Activated naive CD4-positive, alpha-beta T cell treated with Interleukin-2 at 50 U/mL for 16 hours (primary cell): ENCODE measurements around the gene PDE10A.
"Not testable (repeated sequence)": the region's sequence is repeated elsewhere in the genome, so short reads cannot be mapped to it uniquely, and the experiment has no call there.

Experiments used
- DNase-seq: peaks from one replicate; pipeline ENCODE4 v3.0.0-alpha.2; 2020

PDE10A gene

DNA sequence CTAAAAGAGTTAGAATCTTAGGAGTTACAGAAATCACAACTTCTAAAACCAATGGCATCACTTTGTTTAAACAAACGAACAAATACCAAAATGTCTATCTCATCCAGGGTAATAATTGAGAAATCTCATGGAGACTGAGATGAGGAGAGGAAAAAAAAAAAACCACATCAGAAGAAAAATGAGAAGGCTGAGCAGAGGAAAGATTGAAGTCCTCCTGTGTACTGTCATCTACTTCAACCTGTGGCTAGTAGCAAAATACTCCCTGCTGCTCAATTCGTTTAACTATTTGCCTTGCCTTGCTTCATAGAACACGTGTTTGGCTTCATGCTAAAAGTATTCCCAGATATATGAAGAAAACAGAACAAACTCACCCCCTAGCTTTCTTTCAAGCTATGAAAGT, 143.7 kb downstream of the PDE10A start:
- DNase-seq: no peak

DNA sequence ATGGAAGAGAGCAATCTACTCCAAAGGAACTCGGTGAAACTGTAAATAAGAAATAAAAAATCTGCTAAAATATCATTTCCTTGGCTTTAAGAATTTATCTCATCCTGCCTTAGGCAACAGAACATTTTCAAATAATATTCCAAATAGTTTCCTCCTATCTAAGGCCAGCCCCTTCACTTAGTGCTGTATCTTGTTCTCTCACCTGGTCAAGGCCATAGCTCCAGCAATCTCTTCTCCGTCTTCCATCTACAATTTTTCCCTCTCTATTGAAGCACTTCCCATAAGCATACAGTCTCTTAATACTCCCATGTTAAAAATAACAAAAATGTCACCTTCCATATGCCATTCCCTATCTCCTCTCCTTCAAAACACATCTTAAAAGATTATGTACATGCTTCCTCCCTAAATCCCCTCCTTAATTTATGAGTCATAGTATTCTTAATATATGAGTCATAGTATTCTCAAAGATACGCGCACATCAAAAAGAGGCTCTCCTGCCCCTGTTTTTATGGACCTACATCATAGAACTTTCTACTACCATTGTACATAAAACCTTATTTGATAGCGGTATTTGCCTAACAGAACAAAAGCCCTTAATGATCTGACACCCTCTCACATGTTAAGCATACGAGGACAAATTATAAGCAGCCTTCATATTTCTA, 146.9 kb downstream of the PDE10A start:
- no peak for DNase-seq

DNA sequence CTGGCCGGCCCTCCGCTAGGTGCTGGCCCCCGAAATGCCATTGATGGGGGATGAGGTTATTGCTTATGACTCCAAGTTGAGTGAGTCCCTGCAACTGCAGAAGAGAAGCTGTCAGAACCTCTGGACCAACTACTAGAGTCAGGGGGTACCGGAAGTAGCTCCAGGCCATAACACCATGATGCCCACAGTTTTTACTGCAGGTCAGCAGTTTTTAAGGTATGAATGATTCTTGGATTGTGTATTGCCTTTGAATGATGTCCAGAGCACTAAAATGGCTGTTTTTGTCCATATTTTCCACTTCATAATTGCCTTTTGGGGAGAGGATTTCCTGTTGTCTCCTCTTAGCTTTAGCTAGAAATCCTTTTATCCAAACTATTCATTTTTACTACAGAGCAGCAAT, 148.4 kb downstream of the PDE10A start:
- DNase-seq: no peak

DNA sequence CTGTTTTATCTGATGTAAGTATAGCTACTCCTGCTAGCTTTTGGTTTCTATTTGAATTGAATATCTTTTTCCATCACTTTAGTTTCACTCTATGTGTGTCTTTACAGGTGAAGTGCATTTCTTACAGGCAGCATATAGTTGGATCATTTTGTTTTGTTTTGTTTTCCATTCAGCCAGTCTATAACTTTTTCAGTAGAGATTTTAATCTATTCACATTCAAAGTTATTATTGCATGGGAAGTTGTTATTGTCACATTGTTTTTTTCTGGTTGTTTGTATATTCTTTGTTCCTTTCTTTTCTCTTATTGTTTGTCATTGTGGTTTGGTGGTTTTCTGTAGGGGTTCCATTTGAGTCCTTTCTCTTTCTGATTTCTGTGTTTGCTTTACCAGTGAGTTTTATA, 151.2 kb downstream of the PDE10A start:
- no peak for DNase-seq

DNA sequence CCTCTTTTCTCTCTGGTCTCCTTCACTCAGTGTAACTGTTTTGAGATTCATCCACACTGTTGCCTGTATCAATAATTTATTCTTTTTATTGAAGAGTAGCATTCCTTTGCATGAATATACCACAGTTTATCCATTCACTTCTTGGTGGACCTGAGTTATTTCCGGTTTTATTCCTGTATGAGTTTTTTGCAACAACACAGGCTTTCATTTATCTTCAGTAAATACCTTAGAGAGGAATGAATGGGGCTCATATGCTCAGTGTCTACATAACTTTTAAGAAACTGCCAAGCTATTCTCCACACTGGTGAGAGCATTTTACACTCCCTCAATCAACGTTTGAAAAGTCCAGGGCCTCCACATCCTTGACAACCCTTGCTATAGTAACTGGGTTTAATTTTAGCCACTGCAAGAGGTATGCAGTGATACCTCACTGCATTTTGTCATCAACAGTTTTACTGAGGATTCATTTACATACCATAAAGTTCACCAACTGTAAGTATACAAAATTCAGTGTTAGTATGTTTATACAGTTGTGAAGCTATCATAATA, 154.6 kb downstream of the PDE10A start:
- DNase-seq: no peak

DNA sequence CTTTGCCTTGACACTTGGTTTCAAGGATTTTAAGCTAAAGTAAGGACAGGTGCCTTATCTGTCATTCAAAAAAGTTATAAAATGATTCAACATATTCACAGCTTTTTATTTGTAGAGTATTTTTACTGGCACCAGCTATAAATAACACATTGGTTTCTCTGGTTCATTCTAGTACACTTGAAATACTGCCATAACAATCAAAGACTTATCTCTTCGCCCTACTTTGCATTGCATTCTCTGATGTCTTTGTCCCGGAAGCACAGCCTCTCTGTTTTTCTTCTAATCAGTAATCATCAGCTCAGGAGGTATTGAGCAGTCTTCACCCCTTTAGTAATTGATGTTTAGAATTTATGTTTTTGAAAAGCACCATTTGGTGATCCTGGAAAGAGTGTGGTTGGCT, 156.4 kb downstream of the PDE10A start:
- DNase-seq: no peak

DNA sequence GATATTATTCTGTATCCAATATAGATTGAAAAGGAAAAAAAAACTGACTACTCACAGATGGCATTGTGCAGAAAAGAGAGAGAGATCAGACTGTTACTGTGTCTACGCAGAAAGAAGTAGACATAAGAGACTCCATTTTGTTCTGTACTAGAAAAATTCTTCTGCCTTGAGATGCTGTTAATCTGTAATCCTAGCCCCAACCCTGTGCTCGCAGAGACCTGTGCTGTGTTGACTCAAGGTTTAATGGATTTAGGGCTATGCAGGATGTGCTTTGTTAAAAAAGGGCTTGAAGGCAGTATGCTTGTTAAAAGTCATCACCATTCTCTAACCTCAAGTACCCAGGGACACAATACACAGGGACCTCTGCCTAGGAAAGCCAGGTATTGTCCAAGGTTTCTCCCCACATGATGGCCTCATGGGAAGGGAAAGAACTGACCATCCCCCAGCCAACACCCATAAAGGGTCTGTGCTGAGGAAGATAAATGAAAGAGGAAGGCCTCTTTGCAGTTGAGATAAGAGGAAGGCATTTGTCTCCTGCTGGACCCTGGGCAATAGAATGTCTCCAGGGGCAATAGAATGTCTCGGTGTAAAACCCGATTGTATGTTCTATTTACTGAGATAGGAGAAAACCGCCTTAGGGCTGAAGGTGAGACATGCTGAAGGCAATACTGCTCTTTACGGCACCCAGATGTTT, 162.7 kb downstream of the PDE10A start:
- DNase-seq: not testable (repeated sequence)

DNA sequence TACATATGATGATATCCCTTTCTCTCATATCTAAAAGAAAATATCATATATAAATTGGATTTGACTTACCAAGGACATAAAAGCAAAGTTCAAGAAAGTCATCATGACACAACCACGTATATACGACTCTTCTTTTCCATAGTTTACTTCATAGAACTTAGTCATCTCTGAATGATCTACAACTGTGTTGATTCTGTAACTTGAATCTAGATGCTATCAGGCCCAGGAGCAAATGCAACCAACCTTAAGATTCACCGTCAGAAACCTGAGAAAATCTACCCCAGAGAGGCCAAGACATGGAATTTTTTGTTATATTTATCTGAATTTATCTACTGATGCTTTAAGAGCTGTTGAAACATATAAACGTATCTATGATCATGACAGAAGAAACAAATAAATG, 165.6 kb downstream of the PDE10A start:
- no peak for DNase-seq

DNA sequence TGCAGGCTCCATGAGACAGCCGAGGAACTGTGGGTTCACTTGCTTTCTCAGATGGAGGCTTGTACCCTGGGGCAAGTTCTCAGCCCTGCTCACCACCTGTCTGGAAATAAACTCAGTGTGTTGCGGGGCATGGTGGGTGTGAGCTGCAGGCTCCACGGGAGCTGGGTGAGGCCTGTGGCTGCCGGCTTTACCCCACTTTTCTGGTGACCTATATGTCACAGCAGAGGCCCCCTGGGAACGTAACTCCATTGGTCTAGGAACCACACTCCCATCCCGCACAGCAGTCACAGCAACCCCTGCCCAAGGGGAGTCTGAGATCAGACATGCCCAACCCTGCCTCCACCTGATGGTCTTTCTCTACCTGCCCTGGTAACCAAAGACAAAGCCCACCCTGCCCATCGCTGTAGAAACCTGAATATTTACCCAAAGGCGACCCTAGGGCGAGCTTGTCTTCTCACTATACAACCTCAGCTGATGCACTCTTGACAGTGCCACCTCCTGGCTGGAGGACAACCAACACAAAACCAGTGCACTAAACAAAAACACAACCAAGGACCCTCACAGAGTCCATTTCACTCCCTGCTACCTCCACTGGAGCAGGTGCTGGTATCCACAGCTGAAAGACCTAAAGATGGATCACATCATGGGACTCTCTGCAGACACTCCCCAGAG, 174.3 kb downstream of the PDE10A start:
- no peak for DNase-seq

DNA sequence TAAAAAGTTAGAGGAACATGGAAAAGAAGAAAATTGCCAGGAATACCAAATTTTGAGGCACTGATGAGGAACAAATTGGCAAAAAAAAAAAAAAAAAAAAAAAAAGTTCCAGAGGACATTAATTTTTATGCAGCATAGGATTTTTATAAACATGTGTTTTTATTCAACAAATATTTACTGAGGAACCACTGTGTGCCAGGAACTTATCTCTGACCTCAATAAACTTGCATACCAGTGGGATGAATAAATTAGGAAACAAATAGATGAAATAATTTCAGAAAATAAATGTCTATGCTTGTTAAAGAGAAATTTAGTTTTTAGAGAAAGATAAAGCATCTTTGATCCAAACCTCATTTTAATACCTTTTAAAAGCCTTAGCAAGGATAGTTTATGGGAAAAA, 175.1 kb downstream of the PDE10A start:
- no peak for DNase-seq

DNA sequence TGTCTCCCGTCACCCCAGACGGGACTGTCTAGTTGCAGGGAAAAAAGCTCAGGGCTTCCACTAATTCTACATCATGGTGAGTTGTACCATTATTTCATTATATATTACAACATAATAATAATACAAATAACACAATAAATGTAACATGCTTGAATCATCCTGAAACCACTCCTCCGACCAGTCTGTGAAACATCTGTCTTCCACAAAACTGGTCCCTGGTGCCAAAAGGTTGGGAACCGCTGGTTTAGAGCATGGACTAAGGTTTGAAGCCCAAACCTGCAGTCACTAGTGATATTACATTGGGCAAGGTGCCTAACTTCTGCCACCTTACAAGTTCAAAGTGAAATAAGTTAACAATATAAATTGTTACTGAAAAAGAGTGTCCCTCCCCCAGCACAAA, 175.7 kb downstream of the PDE10A start:
- no peak for DNase-seq

DNA sequence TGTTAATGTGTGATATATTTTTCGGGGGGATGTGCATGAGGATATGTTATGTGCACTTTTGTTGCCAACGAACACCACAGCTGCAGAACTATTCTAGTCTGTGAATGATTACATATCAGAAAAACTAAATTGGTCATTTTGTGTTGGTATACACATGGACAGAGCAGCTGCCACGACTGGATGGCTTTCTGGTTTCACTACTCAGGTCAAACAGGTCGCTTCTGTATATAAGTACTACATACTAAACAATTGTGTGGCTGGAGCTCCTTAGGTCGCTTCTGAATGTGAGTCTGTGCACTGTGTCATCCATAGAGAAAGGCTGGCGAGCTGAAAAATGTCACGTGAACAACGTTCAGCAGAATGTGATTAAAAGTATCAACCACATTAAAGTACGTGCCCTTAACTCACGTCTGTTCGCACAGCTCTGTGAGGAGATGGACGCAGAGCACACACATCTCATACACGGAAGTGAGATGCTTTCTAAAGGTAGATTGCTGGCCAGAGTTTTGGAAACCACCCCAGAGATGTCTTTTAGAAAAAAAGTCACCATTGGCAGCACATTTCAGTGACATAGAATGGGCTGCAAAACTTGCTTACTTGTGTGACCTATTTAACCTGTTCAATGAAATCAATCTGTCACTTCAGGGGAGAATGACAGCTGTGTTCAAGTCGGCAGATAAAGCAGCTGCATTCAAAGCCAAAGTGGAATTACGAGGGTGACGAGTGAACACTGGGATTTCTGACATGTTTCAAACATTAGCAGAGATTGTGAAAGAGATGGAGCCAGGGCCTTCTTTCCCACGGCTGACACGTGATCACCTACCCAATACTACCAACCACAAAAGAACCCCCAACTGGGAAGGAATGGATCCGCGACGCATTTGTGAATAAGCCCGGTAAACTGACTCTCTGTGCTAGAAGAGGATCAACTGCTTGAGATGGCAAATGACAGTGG, 176.6 kb downstream of the PDE10A start:
- DNase-seq: no peak

DNA sequence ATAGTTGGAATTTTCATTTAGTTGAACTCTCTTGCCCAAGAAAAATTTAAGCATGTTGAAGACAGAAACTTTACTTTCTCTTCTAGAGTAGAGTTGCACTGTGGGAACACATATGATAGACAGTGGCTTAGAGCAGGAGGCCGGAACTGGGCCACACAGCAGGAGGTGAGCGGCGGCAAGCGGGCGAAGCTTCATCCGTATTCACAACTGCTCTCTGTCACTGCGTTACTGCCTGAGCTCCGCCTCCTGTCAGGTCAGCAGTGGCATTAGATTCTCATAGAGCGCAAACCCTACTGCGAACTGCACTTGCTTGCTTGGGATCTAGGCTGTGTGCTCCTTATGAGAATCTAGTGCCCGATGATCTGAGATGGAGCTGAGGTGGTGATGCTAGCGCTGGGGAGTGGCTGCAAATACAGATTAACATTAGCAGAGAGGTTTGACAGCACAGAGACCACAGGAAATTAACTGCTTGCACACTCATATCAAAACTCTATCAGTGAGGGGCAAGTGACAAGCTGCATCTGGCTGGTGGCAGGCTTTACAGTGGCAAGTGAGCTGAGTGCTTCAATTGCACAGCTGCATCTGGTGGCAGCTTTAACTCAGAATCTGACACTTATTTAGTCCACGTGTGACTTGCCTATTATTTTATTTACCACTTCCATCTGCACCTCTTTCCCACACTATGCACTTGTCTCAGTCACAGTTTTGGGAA, 178.7 kb downstream of the PDE10A start:
- DNase-seq: no peak

DNA sequence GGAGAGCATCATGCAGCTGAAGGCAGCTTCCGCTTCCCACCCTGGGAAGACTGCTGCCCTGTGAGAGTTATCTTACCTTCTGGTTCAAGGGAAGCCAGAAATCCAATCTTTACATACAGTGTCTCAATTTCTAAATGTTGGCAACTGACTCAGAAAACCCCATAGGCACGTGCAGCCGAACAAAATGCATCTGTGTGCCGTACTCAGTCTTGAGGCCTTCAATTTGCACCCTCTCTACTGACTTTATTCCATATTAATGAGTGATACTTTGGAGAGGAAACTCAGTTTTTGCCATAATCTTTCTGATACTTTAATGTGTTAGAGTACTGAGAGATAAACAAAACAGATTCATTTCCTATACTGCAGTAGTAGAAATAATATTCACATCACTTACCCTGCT, 181.1 kb downstream of the PDE10A start:
- no peak for DNase-seq

DNA sequence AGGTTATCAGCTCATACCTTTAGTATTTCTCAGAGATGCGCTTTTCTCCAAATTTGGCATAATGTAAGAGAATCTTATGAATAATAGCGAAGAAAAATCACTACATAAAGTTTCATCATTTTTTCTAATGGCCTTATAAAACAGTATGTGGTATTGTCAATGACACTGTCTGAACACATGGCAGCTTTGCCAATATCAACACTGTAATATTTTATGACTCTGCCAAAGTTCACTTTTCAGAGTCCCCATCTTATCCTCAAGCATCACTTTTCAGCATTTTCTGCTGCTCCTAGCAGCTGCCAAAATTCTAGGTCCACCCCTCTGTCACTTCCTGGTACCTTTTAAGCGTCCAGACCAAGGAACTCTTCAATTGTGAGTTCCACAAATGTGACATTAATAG, 182.1 kb downstream of the PDE10A start:
- no peak for DNase-seq

DNA sequence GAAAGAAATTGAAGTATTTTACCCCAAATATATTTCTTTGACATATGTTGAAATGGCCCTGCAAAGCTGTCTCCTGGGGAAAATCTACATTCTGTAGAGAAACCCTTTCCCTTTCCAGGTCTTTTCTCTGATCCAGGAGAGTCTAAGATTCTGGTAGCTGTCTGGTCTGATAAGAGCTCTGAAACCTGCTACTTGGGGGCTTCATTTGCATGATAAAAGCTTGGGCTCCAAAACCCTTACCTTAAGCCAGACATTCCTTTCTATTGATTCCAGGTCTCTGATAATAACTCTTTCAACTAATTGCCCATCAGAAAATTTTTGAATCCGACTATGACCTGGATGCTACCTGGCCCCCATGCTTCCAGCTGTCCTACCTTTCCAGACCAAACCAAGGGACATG, 184.5 kb downstream of the PDE10A start:
- no peak for DNase-seq

DNA sequence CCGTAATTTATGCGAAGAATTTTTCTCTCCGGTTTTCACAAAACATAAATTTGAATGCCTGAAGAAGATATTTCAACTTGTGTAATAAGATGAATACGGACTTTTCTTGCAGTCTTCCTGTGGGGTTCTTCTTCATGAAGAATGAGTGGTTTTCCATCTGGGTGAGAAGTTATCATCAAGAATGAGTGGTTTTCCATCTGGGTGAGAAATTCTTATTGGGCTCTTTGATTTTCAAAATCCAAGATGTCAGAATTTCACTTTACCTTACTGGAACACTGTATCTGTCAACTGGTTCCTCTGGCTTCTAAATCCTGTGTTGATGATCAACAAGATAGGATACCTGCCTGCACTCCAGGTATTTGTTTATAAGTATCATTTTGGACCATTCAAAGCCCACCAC, 193.6 kb downstream of the PDE10A start:
- DNase-seq: no peak

DNA sequence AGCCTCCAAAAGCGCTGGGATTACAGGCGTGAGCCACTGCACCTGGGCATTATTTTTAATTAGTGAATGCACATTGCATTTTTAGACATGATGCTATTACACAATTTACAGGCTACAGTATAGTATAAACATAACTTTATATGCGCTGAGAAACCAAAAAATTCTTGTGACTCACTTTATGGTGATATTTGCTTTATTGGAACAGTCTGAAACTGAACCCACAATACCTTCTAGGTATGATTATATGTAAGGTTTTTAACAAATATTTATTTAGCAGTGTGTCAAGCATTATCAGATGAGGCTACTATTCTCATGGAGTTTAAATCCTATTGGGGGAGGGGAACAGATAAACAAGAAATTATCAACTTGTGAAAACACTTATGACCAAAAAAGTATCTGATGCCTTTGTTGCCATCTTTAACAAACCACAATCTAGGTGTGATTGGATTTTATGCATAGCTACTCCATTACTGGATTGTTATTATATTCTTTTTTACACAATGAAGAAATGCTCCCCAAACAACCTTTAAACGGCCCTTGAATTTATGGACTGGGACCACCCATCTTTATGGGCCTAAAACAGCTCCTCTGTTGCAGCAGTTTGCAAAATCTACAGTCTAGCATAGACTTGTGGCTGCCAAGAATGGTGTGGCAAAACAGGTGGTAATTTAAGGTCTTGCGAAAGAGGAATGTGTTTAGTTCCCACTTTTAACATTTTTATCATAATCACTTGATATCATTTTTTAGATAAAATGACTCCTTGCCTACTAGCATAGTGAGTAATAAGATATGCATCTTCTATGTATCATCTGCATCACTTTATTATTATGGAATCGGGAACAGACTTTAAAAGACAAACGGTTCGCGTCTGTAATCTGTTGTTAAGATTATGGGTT, 194.5 kb downstream of the PDE10A start:
- no peak for DNase-seq

DNA sequence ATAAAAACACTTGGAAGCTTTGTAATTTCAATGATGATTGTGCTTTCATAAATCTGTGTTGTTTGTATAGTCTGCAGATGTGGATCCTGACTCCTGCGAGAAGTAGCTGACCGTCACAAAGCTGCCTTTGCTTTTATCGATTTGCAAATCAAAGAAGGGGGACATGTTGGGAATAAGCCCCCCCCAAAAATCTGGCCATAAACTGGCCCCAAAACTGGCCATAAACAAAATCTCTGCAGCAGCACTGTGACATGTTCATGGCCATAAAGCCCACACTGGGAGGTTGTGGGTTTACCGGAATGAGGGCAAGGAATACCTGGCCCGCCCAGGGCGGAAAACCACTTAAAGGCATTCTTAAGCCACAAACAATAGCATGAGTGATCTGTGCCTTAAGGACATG, 199.5 kb downstream of the PDE10A start:
- DNase-seq: not testable (repeated sequence)

DNA sequence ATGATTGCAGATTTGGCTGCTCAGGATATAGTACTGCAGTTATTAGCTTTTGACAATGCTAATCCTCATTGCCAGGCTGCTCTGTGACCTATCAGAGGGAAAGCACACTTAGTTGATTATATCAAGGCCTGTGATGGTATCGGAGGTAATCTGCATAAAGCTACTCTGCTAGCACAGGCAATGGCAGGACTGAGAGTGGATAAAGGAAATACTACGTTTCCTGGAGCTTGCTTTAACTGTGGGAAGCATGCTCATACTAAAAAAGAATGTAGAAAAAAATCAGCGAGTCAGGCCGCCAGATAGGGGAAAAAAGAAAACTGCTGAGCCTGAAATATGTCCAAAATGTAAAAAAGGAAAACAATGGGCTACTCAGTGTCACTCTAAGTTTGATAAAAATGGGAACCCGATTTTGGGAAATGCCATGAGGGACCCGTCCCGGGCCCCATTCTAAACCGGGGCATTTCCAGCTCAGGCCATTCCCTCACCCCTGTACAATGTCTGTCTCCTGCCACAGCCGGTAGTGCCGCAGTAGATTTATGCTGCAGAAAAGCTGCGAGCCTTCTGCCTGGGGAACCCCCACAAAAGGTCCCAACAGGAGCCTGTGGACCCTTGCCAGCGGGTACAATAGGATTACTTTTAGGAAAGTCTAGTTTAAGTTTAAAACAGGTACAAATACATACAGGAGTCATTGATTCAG, 203.3 kb downstream of the PDE10A start:
- not testable (repeated sequence) for DNase-seq
